Measurements from ENCODE around the gene PTPN13.

- TF ChIP-seq CTCF (IDR thresholded peaks at IDR 0.05) (no peak), POLR2A (IDR thresholded peaks at IDR 0.05) (no peak), POLR2AphosphoS5 (IDR thresholded peaks at IDR 0.05) (no peak)
These were observed 150.5 kb downstream of the PTPN13 start for GRCh38 chr4:86744570-86744969.

Data from breast epithelium (tissue), 3 donors.